Epithelial cell of proximal tubule (primary cell): Measurements from ENCODE around the gene PSD4. TPM values are rescaled to one million over a fixed set of nuclear protein-coding genes. Genes with fewer than 3 reads are reported as not detected.

ENCODE experiments used
- DNase-seq: peaks from one replicate; pipeline ENCODE4 v3.0.0-alpha.2; 2011; ENCODE audit warnings: low read depth
- H3K4me3 ChIP-seq: 2 replicates; pipeline ENCODE4 v1.5.1; 2011; ENCODE audit warnings: low read depth, mild to moderate bottlenecking, low read length
- CTCF ChIP-seq: conservative IDR thresholded peaks from 2 replicates; pipeline ENCODE4 v1.5.1; 2012; ENCODE audit warnings: low read depth, mild to moderate bottlenecking, low read length
- total RNA-seq: library from RNA; depleted of rRNA; stranded (reverse); fragments of >200 nt; gene quantifications from 2 replicates; pipeline ENCODE4 v1.2.3, GENCODE V29; 2015

PSD4 gene
- total RNA-seq, 1 donor from 2014 or later, result 7.3 TPM

GRCh38 chr2:113215056-113215455 lies 41.3 kb downstream of the PSD4 start:
- no peak overlapping the region for H3K4me3 ChIP-seq
- no peak for DNase-seq
- no peak for TF ChIP-seq CTCF

GRCh38 chr2:113216321-113216720 lies 42.5 kb downstream of the PSD4 start:
- no peak overlapping the region for H3K4me3 ChIP-seq
- no peak for TF ChIP-seq CTCF
- DNase-seq, result no peak

GRCh38 chr2:113216891-113217454 lies 43.2 kb downstream of the PSD4 start:
- no peak for DNase-seq
- H3K4me3 ChIP-seq, result no peak overlapping the region
- TF ChIP-seq CTCF, result no peak

GRCh38 chr2:113217455-113218282 lies 43.9 kb downstream of the PSD4 start:
- no peak overlapping the region for H3K4me3 ChIP-seq
- no peak for TF ChIP-seq CTCF
- no peak for DNase-seq

- peak; percentile 92 for DNase-seq
- TF ChIP-seq CTCF, result no peak
Observed at GRCh38 chr2:113218283-113219091, 44.7 kb downstream of the PSD4 start.

GRCh38 chr2:113219092-113219441 lies 45.3 kb downstream of the PSD4 start:
- no peak for DNase-seq
- no peak for TF ChIP-seq CTCF
- H3K4me3 ChIP-seq, result no peak overlapping the region

More at GRCh38 chr2:113218283-113219091, 44.7 kb downstream of the PSD4 start:
- H3K4me3 ChIP-seq, result no peak overlapping the region
